SU-DHL-6 (cell line): ENCODE measurements around the gene NUDT21.

Experiments used
- CTCF ChIP-seq: fragments of 200-600 bp; sonication (generic); IDR thresholded peaks from one replicate; pipeline ENCODE4 v1.5.1; 2017; ENCODE audit warnings: antibody characterized with exemption, mild to moderate bottlenecking, low read length, moderate library complexity; ENCODE audit not compliant: insufficient read depth, poor library complexity, severe bottlenecking
- EZH2phosphoT487 ChIP-seq: fragments of 200-600 bp; sonication (generic), shearing (Covaris generic); conservative IDR thresholded peaks from 2 replicates; pipeline ENCODE4 v1.6.1; 2018; ENCODE audit warnings: mild to moderate bottlenecking, antibody characterized with exemption, low read length, moderate library complexity, mixed read lengths

- no peak for TF ChIP-seq EZH2phosphoT487
- no peak for TF ChIP-seq CTCF
These were observed 35.3 kb downstream of the NUDT21 start for GRCh38 chr16:56415875-56416274.
